ENCODE data around the gene TLK1. TPM values are rescaled to one million over a fixed set of nuclear protein-coding genes. Genes with fewer than 3 reads are reported as not detected.
"Not testable (repeated sequence)": the region's sequence is repeated elsewhere in the genome, so short reads cannot be mapped to it uniquely, and the experiment has no call there.

The TLK1 gene
- total RNA-seq, 1 donor from 2014 or later: 69.6 TPM

DNA sequence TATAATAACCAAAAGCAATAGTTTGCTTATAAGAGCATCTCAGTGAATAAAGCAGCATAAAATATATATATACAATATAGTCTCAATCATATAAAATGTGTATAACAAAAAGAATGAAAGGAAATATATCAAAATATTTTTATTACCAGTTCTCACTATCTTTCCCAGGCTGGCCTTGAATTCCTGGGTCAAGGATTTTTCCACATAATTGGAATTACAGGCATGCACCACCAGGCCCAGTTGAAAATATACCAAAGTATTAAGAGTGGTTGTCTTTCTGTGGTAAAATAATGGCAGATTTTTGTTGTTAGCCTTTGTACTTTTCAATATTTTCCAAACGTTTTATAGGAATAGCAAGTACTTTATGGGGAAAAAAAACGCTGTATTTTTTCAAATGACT lies 8.6 kb upstream of the TLK1 start:
- no peak for DNase-seq (ENCODE audit: low spot score)

DNA sequence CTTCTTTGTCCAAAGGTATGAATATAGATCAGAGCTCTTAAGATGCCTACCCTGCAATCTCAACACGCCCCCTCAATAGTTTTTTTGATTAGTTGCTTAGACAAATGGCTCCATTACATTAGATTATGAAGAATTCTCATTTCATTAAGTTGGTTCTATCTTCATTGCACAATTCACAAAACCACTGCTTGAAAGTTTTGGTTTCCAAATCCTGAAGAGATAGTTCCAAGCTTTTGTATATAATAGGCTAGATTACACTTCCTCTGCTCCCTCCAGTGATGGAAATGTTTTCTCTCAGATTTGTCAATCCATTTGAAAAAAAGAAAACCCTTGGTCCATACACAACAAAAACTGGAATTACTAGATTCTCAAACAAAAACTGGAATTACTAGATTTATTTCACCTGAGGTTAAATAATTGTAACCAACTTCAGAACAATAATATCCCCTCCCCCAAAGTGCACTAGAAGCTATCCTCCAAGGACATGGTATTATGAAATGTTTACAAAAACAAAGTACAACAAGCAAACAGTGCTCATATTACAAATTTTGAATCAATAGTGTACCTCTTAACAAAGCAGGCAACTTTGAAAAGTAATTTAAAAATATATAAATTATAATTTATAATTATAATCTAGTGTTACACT lies 6.8 kb upstream of the TLK1 start:
- no peak for DNase-seq (ENCODE audit: low spot score)

DNA sequence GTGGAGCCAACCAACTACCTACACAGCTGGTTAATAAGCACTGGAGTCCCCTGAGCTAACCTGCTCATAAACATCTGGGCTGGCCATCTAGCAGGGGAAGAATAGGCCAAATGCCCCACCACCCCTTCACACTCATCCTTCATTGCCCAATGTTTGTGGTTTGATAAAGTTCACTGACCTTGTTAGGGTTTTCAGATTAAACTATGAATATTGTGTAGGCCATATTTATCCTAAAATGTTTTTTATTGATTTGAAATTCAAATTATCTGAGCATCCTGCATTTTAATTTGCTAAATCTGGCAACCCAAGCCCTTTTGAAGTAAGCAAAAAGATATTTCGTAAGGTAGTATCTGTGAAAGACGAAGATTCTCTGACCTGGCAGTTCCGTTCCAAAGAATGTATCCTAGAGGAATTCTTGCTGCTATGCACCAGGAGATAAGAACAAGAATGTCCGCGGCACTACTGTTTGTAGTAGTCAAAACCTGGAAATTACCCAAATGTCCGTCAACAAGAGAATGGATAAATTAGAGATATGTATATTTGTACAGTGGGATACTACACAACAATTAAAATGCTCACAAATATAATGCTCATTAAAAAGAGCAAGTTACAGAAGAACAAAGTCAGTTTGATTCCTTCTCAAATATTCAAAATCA lies 5.8 kb upstream of the TLK1 start:
- no peak for DNase-seq (ENCODE audit: low spot score)

DNA sequence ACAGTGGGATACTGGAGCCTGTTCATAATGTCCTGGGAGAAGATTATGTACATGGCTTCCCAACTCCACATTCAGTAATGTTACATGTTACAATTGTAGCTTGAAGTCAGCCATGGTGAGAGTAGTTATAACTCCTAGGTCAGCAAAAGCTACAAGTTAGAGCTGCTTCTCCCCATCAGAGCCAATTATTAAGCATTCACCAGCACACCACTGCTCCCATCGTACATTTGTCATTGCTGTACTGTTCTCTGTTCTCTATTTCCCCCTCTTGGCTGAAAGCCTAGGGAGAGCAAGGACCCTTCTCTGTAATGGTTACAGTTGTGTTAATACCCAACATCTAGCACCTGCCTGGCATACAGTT lies 5.3 kb upstream of the TLK1 start:
- DNase-seq (ENCODE audit: low spot score): no peak

DNA sequence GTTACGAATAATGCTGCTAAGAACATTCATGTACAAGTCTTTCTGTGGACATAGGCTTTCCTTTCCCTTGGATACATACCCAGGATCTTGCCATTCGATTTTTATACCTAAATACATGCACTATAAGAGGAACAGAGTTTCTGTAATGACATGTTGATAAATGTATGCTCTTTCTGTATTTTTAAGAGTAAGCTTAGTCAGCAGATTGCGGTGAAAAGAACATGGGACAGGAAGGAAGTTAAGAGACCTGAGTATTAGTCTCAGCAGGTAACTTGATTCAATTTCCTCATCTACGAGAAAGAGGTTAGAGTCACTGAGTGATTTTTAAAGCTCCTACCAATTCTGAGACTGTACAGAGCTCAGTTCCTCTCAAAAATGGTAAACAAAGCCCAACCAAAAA lies 2.6 kb upstream of the TLK1 start:
- no peak for DNase-seq (ENCODE audit: low spot score)

DNA sequence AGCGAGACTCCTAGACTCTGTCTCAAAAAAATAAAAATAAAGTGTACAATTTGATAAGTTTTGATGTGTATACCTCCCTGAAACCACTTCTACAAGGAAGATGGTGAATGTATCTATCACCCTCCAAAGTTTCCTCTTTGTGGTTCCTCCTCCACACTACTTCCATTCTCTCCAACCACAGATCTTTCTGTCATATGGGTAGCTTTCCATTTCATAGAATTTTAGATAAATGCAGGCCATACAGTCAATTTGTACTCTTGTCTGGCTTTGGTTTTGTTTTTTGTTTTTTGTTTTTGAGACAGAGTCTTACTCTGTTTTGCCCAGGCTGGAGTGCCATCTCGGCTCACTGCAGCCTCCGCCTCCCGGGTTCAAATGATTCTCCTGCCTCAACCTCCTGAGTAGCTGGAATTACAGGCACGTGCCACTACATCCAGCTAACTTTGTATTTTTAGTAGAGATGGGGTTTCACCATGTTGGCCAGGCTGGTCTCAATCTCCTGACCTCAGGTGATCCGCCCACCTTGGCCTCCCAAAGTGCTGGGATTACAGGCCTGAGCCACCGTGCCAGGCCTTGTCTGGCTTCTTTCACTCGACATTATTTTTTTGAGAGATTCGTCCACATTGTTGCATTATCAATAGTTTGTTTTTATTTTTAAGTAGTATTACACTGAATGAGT lies 2.0 kb upstream of the TLK1 start:
- not testable (repeated sequence) for DNase-seq (ENCODE audit: low spot score)

DNA sequence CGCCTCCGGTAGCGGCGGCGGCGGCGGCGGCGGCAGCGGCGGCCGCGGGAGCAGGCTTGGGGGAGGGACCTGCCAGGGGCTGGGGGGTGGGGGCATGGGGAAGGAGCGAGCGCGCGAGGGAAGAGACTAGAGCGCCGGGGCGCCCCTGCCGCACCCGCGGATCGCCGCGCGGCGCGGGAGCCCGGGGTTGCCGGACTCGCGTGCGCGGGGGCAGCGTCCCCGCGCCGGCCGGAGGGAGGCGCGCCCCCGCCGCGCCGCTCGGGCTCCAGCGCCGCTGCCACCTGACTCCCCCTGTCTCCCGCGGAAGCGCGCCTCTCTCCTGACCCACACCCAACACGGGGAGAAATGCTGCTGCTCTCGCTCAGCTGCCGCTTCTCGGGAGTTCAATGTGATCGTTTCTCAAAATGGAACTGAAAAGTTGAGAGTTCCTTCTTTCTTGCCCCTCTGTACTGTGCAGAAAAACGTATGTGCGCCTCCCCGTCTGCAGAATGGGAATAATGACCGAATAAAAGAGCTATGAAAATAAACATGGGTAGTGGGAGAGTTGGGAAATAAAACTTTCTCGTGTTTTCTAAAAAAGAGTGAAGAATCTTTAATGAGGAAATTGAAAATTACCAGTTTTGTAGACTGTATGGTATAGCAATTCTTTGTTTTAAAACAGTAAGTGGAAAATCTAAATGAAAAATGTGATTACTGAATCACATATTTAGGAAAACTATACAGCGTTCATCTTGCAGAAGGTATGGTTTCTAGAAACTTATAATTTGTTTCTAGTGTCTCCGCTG lies 455 bp upstream of the TLK1 start:
- peak; percentile 79 for DNase-seq (ENCODE audit: low spot score)

DNA sequence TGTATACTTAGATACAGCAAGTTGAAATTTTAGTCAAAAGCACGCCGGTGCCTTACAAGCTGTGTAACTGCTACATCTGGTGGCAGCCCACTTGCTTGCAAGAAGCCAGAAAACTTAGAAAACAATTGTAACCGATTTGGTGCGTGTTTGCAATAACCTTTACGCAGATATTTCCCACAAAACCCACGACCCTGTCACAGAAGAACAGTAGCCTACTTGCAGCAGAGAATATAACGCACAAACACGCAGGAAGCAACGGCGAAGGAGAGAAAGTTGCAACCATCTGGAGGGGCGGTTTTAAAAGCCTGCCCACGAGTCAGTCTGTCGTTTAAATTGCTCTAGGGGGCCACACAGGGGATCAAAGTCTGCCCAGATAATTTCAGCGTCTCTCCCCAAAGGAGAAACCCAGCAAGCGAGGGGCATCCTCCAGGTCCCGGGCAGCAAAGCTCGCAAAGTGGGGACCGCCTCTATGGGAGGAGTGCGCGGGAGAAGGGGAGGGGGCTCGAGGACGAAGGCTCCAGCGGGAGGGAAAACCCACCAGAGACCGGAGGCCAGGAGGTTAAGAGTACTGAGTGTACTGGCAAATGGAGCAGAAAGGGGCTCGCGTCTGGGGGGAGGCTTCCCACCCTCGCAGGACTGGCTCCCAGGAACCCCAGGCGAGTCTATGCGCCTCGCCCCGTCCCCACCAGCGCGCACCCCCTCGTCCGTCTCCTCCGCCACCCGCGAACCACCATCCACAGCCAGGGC lies 1.1 kb downstream of the TLK1 start:
- DNase-seq (ENCODE audit: low spot score): peak; percentile 52

DNA sequence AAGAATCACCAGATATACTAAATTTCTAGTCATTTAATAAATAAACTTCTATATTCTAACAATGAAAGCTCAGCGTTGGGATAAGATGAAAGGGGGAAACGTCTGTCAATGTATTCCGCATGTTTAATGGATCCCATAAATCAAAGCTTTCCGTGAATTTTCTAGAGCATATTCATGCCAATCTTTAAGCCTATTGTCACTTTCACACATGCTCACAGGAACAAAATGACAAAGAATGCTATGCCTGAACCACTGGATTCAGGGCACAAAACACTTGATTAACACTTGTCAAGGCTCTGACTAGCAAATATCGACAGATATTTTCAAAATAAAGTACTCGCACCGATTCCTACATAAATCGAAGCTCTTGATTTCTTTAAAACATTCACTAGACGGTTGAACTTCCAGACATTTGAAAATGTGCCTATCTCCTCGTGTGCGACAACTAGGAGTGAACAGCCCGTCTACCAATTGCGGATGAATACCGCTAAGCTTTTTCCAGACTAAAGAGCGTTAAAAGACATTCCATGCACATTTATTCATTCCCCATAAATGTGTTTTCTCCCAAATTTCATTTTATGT lies 1.8 kb downstream of the TLK1 start:
- DNase-seq (ENCODE audit: low spot score): no peak

DNA sequence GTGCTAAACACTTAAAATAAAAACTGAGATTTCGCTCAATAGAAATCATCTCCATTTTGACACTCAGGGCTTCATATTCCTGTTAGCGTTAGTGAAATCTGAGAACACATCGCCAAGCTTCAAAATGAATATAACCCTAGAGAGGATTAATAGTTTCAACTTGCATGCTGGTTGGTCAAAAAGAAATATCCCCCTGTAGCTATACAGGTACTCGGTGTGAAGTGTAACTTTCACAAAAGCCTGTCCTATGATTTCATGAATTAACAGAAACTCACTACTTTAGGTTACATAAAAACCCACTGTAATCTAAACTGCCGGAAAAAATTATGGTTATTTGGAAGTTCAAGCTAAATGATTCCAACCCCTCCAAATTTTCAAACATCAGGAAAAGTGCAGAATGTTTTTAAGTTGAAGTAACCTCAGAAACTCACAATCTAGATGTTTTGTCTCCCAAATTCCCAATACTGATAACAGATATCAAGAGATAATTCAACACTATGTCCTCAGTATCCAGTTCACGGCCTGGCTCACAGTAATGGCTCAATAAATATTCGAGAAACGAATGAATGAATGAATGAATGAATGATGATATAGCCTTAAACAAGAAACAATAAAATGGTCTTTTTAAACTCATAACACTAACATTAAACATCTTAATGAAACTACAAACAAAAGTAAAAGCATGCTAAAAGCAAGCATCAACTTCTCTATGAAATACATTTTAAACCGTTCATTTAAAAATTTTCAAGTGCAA lies 2.5 kb downstream of the TLK1 start:
- DNase-seq (ENCODE audit: low spot score): no peak

DNA sequence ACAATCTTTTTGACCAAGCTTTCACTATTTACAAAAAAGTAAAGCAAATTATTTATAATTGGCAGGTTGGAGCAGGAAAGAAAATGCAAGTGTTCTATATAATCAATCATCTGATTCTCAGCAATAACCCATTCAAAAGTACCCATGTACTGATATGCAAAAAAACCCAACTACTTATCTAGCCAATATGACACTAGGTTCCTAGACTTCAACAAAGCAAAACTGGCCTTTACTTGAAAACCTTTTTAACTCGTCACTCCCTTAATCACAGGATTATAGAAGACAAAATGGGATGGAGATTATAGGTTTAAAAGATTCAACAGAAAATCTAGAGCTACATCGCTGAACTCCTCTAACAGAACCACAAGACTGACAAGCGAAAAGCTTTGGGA lies 3.6 kb downstream of the TLK1 start:
- DNase-seq (ENCODE audit: low spot score): no peak

DNA sequence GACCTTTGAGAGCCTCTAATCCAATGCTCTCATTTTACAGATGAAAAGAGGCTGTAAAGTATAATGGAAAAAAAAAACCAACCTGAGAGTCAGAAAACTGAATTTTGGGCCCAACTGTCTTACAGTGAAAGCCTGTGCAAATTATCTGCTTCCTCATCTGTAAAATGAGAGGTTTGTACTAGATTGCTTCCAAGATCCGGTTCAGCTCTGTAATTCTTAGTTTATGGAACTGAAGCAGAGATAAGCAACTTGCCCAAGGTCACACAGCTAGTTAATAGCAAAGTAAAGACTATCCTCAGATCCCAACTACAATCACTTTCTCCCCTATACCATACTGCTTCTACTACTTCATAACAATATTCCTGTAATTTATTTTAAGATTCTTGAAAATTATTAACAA lies 6.3 kb downstream of the TLK1 start:
- no peak for DNase-seq (ENCODE audit: low spot score)

DNA sequence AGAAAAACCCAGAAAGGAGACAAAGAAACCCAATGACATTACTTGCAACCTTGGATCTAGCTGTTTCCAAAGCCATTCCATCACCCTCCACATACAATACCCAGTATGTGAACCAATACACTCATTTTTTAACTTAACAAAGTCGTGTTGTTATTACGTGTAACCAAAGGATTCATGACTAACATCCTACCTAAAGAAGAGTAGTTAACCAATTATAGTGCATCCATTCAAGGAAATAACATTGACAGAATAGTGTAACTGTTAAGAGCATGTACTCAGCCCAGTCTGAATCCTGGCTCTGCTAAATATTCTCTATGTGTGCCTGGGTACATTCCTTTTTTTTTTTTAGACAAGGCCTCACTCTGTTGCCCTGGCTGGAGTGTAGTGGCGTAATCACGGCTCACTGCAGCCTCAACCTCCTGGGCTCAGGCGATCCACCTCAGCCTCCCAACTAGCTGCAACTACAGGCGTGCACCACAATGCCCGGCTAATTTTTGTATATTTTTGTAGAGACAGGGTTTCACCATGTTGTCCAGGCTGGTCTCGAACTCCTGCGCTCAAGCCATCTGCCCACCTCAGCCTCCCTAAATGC lies 9.9 kb downstream of the TLK1 start:
- DNase-seq (ENCODE audit: low spot score): no peak

DNA sequence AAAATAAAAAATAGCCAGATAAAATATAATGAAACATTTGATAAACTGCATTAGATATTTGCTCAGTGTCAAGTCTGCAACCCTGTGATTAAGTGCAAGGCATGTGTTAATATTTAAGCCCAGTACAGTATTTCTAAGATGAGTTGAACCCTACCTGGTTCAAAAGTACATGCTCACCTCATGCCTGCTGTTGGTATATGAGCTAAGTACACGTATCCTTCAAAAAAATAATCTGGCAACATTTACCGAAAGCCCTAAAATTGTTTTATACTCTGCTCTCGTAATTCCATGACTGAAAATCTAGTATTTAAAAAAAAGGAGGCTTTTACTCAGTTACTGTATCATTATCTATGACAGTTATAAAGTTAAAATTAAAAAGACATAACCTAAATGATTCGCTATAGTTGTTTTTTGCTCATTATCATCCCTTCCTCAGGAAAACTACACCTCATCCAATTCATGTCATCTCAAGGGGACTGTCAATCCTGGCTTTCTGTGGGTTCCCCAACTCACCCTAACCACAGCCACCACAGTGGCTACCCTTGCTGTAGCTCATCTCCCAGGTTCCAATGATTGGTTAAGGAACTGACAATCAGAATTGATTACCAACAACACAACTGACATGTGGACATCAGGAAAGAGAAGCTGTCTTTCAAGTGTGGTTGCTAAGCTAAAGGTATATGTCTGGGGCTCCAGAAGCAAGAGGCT lies 10.6 kb downstream of the TLK1 start:
- no peak for DNase-seq (ENCODE audit: low spot score)

DNA sequence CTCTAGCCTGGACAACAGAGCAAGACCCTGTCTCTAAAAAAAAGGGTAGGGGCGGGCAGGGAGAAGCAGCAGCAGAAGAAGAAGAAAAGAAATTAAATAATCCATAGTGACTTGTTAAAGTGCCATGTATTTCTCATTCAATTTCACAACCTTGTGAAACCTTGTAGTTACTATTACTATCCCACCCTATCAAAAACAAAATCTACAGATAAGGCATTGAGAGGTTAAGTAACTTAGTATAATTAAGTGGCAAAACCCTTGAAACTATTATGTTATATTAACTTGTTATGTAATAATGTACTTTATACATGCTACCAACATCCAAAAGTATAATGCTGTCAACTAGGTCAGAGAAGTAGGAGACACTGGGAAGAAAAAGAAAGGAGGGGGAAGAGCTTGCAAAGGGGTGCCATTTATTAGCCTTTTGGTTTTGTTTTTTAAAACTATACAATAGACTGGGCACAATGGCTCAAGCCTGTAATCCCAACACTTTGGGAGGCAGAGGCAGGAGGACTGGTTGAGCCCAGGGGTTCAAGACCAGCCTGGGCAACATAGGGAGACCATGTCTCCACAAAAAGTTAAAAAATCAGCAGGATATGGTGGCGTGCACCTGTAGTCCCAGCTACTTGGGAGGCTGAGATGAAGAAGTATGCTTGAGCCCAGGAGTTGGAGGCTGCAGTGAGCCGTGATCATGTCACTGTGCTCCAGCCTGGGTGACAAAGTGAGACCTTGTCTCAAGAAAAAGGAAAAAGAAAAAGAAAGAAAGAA lies 11.3 kb downstream of the TLK1 start:
- DNase-seq (ENCODE audit: low spot score): no peak

DNA sequence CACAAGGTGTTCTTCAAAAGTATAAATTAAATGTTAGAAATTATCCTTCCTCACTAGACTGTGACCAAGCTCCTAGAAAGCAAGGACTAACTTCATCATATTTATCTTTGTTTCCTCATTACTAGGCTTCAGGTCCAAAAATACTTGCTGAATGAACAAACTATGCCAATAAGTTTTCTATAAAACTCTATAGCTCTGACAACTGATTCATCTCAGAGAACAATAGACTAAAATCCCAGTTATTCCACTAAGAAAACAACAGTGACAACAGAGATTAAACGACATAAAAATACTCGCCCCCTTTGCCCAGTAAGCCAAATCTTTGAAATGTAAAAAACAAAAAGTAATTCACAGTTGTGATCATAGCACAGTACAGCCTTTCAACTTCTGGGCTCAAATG lies 13.6 kb downstream of the TLK1 start:
- DNase-seq (ENCODE audit: low spot score): no peak

DNA sequence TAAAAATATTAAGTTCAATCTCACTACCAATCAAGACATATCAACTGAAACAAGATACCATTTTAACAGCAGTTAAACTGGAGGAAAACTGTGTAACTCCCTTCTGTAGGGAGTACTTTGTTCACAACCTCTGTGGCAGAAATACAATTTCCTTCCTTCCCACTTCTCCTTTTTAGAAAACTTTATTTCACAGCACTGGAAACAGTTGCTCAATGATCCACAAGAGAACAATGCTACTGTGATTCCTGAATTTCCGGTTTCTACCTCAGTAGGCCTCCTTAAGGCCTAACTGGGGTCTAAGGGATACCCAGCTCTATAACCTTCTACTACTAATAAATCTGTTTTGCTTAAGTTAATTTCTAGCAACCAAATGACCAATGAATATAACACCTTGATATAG lies 14.1 kb downstream of the TLK1 start:
- no peak for DNase-seq (ENCODE audit: low spot score)

DNA sequence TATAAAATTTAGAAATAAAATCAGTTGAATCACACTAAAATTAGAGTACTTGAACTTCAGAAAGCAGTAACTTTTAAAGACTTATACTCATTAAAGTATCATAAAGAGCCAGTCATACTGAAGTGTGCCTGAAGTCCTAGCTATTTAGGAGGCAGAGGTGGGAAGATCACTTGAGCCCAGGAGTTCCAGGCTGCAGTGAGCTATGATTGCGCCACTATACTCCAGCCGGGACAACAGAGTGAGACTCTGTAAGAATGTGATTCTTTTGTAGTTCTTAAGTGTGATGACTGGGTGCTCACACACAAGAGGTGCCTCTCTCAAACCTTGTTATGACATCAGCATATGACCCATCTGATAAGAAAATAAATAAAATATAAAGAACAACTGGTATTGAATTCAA lies 14.6 kb downstream of the TLK1 start:
- no peak for DNase-seq (ENCODE audit: low spot score)

DNA sequence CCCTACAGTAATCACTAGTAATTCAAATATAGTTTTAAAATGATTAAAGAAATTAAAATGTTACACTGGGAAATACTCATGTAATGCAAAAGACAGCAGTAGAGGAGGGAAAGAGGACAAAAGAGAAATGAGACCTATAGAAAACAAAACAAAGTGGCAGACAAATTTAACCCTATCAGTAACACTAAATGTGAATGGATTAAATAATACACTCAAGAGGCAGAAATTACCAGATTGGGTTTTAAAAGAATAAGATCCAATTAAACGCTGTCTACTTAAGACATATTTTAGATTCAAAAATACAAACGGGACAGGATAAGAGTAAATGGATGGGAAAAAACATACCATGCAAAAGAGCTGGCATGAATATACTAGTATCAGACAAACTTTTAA lies 17.0 kb downstream of the TLK1 start:
- DNase-seq (ENCODE audit: low spot score): no peak

All from ureter (tissue), 1 donor.